Activated B cell treated with CpG ODN at 0.5 μM for 24 hours (primary cell): ENCODE data around the gene TMC2. TPM values are rescaled to one million over a fixed set of nuclear protein-coding genes. Genes with fewer than 3 reads are reported as not detected.

Experiments
- ATAC-seq: fragments of 200-7000 bp; cut with Tn5 transposase; one replicate; pipeline ENCODE4 v1.10.0; 2021; ENCODE audit warnings: low read depth, mild to moderate bottlenecking, moderate library complexity
- CTCF ChIA-PET: fragments of 350-600 bp; sonication (Branson Sonifier 250); formaldehyde crosslinking; loops from one replicate; lab custom pipeline; 2021; ENCODE audit warnings: antibody characterized with exemption; lab: Charles Lee
- POLR2A ChIA-PET: fragments of 350-600 bp; sonication (Branson Sonifier 250); formaldehyde crosslinking; loops from one replicate; lab custom pipeline; 2021; ENCODE audit warnings: antibody characterized with exemption; lab: Charles Lee
- DNase-seq: peaks from one replicate; pipeline ENCODE4 v3.0.0; 2022
- H3K27ac Mint-ChIP-seq: one replicate; pipeline ENCODE4 v1.8.0; 2020; ENCODE audit warnings: mixed read lengths
- H3K27me3 Mint-ChIP-seq: one replicate; pipeline ENCODE4 v1.8.0; 2021; ENCODE audit warnings: mixed read lengths
- H3K36me3 Mint-ChIP-seq: one replicate; pipeline ENCODE4 v1.8.0; 2021; ENCODE audit warnings: low read depth, mixed read lengths
- H3K4me1 Mint-ChIP-seq: one replicate; pipeline ENCODE4 v1.8.0; 2021; ENCODE audit warnings: mixed read lengths
- H3K4me3 Mint-ChIP-seq: one replicate; pipeline ENCODE4 v1.8.0; 2020; ENCODE audit warnings: mild to moderate bottlenecking, mixed read lengths
- H3K9me3 Mint-ChIP-seq: one replicate; pipeline ENCODE4 v1.8.0; 2020; ENCODE audit warnings: mixed read lengths
- intact Hi-C: fragments of 100-400 bp; cut with micrococcal nuclease; formaldehyde crosslinking; loops from one replicate; pipeline ENCODE4 v1.15.1; 2024
- total RNA-seq: library from RNA; stranded (reverse); gene quantifications from 2 replicates; pipeline ENCODE4 v1.2.3, GENCODE V29; 2022
- TF ChIP-seq, protein P1 (sequence below): fragments of 200-600 bp; IDR thresholded peaks from one replicate; pipeline ENCODE4 v1.8.0; 2022; ENCODE audit warnings: antibody characterized with exemption, mild to moderate bottlenecking

Gene TMC2
- total RNA-seq, 1 donor from 2014 or later, result not detected

DNA sequence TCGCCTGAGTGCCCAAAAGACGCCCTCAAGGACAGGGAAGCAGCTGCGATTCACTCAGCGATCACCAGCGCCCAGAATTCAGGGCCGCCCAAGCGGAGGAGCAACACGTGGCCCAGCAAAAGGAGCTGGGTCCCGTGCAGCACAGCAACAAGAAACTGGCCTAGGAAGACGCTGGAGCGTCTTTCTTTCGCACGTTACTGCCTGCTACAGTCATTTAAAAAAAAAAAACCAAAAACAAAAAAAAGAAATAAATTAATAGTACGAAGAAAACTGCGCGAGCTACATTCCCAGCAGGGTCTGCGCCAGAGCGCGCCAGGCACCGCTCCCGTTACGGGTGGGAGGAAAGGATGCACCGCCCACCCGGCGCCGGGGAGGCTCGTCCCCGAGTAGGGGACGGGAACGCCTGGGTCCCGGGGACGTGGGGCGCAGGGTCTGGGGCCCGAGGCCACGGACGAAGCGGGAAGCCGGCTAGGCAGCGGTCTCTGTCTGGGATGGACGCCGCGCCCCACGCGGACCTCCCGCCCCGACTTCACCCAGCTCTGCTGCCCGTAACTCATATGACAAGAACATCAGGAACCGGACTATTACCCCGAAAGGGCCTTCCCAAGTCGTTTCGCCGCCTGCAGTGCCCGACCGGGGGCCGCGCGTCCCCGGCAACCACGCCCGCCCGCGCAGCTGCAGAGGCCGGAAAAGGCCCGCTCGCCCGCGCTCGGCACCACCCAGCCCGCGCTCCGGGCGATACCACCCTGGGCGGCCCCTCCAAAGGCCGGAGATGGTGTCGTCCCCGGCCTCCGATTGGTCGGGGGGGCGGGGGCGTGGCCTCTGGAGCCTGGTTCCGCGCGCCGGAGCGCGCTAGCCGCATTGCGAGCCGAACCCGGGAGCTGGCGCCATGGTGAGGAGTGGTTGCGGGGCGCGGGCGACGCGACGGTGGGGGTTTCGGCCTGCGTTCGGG lies 115.7 kb downstream of the TMC2 start, which contains the start of gene NOP56:
Gene NOP56, plus strand, starts transcription at position 861 of the 952 bp plus-strand sequence. Its CDS starts 29 bp downstream, at position 890.
- ATAC-seq (peak; percentile 90), DNase-seq (peak; percentile 97)
- CTCF ChIA-PET, result interaction anchor here (1.1 to 3.1 kb wide), 3 partner anchors 11 to 349 kb away, joined by 3 to 14 read pairs (median 4); partner anchors contain the start of gene IDH3B
- Mint-ChIP-seq H3K27ac (peak within 1 kb of the TSS; percentile 93), H3K27me3 (no peaks in the 10 kb centered on the region), H3K4me3 (peak within 1 kb of the TSS; percentile 90), H3K4me1 (peaks cover 19% of the 10 kb centered on the region), H3K36me3 (peaks cover 40% of the 10 kb centered on the region), H3K9me3 (no peaks in the 10 kb centered on the region)
- TF ChIP-seq, protein P1, sequence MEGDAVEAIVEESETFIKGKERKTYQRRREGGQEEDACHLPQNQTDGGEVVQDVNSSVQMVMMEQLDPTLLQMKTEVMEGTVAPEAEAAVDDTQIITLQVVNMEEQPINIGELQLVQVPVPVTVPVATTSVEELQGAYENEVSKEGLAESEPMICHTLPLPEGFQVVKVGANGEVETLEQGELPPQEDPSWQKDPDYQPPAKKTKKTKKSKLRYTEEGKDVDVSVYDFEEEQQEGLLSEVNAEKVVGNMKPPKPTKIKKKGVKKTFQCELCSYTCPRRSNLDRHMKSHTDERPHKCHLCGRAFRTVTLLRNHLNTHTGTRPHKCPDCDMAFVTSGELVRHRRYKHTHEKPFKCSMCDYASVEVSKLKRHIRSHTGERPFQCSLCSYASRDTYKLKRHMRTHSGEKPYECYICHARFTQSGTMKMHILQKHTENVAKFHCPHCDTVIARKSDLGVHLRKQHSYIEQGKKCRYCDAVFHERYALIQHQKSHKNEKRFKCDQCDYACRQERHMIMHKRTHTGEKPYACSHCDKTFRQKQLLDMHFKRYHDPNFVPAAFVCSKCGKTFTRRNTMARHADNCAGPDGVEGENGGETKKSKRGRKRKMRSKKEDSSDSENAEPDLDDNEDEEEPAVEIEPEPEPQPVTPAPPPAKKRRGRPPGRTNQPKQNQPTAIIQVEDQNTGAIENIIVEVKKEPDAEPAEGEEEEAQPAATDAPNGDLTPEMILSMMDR, result no peak
- POLR2A ChIA-PET, result interaction anchor here (0.5 to 6.4 kb wide), 27 partner anchors 8 to 1819 kb away, joined by 3 to 162 read pairs (median 4); partner anchors contain the start of genes ADISSP, AP5S1, IDH3B and NSFL1C
- intact Hi-C loops, result loop anchor here (1.0 to 10.0 kb wide), 9 partner anchors 12 to 1535 kb away; partner anchors contain the start of genes EBF4, IDH3B, MRPS26 and NSFL1C

DNA sequence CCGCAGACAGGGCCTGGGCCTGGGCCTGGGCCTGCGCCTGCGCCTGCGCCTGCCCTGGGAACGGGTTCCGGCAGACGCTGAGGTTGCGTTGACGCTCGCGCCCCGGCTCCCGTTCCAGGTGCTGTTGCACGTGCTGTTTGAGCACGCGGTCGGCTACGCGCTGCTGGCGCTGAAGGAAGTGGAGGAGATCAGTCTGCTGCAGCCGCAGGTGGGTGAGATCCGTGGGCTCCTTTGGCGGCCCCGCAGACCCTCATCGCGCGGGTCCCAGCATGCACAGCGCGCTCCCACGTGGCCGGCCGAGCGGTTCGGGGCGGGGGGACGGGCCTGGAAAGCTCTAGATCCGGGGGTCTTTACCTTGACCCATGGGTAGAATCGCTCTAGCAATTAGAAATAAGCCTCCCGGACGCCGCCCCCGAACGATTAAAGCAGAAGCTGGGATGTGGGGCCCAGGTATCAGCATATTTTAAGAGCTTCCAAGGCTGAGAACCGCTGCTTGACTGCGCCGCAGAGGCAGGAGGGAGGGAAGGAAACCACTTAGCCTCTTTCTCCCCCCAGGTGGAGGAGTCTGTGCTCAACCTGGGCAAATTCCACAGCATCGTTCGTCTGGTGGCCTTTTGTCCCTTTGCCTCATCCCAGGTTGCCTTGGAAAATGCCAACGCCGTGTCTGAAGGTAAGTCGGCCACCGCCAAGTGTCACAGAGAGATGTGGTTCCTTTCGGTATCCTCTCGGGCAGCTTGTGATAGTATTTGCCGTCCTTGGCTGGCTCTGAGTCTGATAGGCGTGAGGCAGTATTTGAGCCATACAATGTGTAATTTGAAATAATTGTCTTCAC lies 116.6 kb downstream of the TMC2 start:
- no peaks in the 10 kb centered on the region for H3K27me3 Mint-ChIP-seq
- H3K9me3 Mint-ChIP-seq, result no peaks in the 10 kb centered on the region
- CTCF ChIA-PET, result interaction anchor here (1.4 to 3.1 kb wide), 2 partner anchors 11 to 129 kb away, joined by 4 to 14 read pairs; partner anchors contain the start of gene IDH3B

DNA sequence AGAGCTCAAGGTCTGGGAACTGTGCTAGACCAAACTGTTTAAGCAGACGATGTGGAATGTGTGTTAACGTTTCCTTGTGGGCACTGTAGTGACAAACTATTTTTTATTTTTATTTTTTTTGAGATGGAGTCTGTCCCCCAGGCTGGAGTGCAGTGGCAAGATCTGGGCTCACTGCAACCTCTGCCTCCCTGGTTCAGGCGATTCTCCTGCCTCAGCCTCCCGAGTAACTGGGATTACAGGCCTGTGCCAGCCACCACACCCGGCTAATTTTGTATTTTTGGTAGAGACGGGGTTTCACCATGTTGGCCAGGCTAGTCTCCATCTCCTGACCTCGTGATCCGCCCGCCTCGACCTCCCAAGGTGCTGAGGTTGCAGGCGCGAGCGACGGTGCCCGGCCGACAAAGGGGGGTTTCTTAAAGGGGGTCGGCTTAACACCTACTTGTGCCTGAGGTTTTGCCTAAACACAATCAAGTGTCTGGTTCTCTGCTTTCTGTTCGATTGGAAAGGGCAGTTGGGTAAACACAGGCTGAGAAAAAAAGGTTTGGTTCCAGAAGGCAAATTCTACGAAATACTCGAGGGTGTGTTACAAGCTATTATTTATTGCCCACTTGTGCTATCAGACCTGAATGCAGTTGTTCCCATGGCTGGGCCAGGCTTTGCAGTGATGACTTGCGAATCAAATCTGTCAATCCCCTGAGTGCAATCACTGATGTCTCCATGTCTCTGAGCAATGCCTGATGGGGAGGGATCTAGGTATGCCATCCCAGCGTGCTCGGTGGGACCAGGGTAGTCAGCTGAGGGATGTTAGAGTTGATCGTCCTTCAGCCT lies 117.4 kb downstream of the TMC2 start:
- H3K27me3 Mint-ChIP-seq, result no peaks in the 10 kb centered on the region
- DNase-seq (no peak), ATAC-seq (no peak)
- no peaks in the 10 kb centered on the region for H3K9me3 Mint-ChIP-seq
- H3K27ac Mint-ChIP-seq, result peak overlapping the region; percentile 93
- TF ChIP-seq, protein P1, result no peak
- H3K4me3 Mint-ChIP-seq, result peak overlapping the region; percentile 90
- peaks cover 19% of the 10 kb centered on the region for H3K4me1 Mint-ChIP-seq
- intact Hi-C loops, result loop anchor here (2.0 to 10.0 kb wide), 8 partner anchors 39 to 1536 kb away; partner anchors contain the start of genes EBF4, MRPS26, NSFL1C and PCED1A
- POLR2A ChIA-PET, result interaction anchor here (0.6 to 6.4 kb wide), 9 partner anchors 11 to 446 kb away, joined by 3 to 162 read pairs (median 5); partner anchors contain the start of genes IDH3B, PCED1A, SNRPB and VPS16
- CTCF ChIA-PET, result interaction anchor here (1.4 to 3.1 kb wide), 2 partner anchors 10 to 130 kb away, joined by 4 to 14 read pairs; partner anchors contain the start of gene IDH3B
- peaks cover 57% of the 10 kb centered on the region for H3K36me3 Mint-ChIP-seq

More for the DNA sequence above, 116.6 kb downstream of the TMC2 start:
- peaks cover 19% of the 10 kb centered on the region for H3K4me1 Mint-ChIP-seq
- peaks cover 49% of the 10 kb centered on the region for H3K36me3 Mint-ChIP-seq
- POLR2A ChIA-PET, result interaction anchor here (0.9 to 6.4 kb wide), 21 partner anchors 7 to 1186 kb away, joined by 3 to 162 read pairs (median 4); partner anchors contain the start of genes ADISSP, AP5S1, IDH3B and NSFL1C
- H3K27ac Mint-ChIP-seq, result peak overlapping the region; percentile 93
- peak overlapping the region; percentile 90 for H3K4me3 Mint-ChIP-seq
- DNase-seq, result no peak
- intact Hi-C loops, result loop anchor here (1.0 to 10.0 kb wide), 9 partner anchors 11 to 1536 kb away; partner anchors contain the start of genes EBF4, IDH3B, MRPS26 and NSFL1C
- TF ChIP-seq, protein P1, result no peak
- peak; percentile 47 for ATAC-seq

DNA sequence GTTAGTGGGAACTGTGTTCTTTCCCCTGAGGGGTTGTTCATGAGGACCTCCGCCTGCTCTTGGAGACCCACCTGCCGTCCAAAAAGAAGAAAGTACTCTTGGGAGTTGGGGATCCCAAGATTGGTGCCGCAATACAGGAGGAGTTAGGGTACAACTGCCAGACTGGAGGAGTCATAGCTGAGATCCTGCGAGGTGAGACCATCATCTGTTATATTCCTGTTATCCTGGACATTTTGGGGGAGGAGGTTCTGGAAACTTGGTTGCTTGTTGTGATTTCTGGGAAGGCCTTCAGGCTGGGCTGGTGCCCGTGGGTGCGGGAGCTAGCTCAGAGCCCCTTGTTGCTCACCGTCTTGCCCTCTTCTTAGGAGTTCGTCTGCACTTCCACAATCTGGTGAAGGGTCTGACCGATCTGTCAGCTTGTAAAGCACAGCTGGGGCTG lies 118.0 kb downstream of the TMC2 start:
- Mint-ChIP-seq H3K4me3 (peak overlapping the region; percentile 90), H3K36me3 (peaks cover 64% of the 10 kb centered on the region), H3K27me3 (no peaks in the 10 kb centered on the region), H3K4me1 (peaks cover 19% of the 10 kb centered on the region), H3K9me3 (no peaks in the 10 kb centered on the region), H3K27ac (peak overlapping the region; percentile 41)
- intact Hi-C loops, result loop anchor here (5.0 to 10.0 kb wide), 5 partner anchors 38 to 1537 kb away; partner anchors contain the start of genes EBF4, MRPS26, NSFL1C and PSMF1
- CTCF ChIA-PET, result interaction anchor here (3.1 kb wide), 1 partner anchor 131 kb away, joined by 14 read pairs; no protein-coding TSS in a partner anchor
- ATAC-seq (no peak), DNase-seq (no peak)
- POLR2A ChIA-PET, result interaction anchor here (6.4 kb wide), 1 partner anchor 10 kb away, joined by 162 read pairs; the partner anchor contains the start of gene IDH3B
- TF ChIP-seq, protein P1, result no peak
